GM13976 (cell line): ENCODE measurements around the gene SDC1.
"Not testable (repeated sequence)": the region's sequence is repeated elsewhere in the genome, so short reads cannot be mapped to it uniquely, and the experiment has no call there.

ENCODE experiments used
- DNase-seq: peaks from one replicate; pipeline ENCODE4 v3.0.0; 2012; ENCODE audit warnings: low spot score
- in situ Hi-C: fragments of 300-500 bp; cut with MboI; formaldehyde crosslinking; loops from one replicate; pipeline ENCODE4 v1.12.0; 2022; ENCODE audit warnings: low sequenced_read_pairs, mixed read lengths, inconsistent platforms; ENCODE audit not compliant: unreplicated experiment
- TF ChIP-seq, protein P1 (sequence below): IDR thresholded peaks from 2 replicates; pipeline ENCODE4 v1.5.1; 2012; ENCODE audit warnings: borderline replicate concordance, mild to moderate bottlenecking; ENCODE audit not compliant: insufficient read depth; ENCODE audit errors: extremely low read depth, missing control alignments, control extremely low read depth

Gene SDC1

DNA sequence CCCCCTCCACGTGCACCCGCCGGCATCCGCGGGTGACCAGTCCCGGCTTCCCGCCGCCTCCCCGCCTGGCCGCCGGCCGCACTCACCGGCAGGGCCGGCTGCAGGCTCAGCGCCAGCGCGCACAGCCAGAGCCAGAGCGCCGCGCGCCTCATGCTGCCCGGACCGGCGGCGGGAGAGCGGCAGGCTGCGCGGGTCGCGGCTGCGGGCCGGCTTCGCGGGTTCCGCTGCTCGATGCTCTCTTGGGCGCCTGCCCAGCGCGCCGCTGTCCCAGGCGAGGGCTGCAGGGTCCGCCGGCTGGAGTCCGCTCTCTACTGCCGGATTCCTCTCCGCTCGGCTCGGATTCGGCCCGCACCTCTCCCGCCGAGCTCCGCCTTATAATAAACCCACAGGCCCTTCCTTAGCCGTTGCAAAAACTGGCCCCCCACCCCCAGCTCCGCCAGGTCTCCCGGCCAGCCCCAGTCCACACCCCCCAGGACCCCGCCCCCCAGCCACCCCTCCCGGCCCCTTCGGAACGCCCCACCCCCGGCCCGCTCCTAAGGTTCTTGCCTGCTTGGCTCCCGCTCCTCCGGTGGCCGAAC, at the start of gene SDC1:
TSS of gene SDC1 (minus strand) at position 415 of the 578 bp plus-strand sequence. CDS start at position 152, 263 bp downstream.
- in situ Hi-C loops = loop anchor here (10.0 to 25.0 kb wide), 2 partner anchors 90 to 412 kb away; no protein-coding TSS in a partner anchor
- DNase-seq = peak; percentile 58
- TF ChIP-seq, protein P1, sequence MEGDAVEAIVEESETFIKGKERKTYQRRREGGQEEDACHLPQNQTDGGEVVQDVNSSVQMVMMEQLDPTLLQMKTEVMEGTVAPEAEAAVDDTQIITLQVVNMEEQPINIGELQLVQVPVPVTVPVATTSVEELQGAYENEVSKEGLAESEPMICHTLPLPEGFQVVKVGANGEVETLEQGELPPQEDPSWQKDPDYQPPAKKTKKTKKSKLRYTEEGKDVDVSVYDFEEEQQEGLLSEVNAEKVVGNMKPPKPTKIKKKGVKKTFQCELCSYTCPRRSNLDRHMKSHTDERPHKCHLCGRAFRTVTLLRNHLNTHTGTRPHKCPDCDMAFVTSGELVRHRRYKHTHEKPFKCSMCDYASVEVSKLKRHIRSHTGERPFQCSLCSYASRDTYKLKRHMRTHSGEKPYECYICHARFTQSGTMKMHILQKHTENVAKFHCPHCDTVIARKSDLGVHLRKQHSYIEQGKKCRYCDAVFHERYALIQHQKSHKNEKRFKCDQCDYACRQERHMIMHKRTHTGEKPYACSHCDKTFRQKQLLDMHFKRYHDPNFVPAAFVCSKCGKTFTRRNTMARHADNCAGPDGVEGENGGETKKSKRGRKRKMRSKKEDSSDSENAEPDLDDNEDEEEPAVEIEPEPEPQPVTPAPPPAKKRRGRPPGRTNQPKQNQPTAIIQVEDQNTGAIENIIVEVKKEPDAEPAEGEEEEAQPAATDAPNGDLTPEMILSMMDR = no peak

DNA sequence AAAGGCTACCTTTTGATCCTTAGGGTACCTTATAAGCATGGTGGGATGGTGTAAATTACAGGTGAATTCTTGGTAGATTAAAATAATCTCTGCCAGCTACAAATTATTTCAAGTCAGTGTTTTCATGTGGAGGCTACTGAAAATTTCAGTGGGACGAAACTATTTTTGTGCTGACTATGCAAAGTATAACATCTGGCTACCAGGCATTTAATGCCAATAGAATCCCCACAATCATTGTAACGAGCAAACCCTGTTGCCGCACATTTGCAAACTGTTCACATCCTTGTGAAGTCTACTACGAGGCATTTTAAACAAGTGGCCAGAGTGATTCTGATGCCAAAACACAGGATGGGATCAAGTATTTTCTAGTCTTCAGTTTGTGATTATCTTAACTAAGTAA, 48.1 kb upstream of the SDC1 start:
- TF ChIP-seq, protein P1 = no peak
- DNase-seq = no peak
- in situ Hi-C loops = no loop called here

DNA sequence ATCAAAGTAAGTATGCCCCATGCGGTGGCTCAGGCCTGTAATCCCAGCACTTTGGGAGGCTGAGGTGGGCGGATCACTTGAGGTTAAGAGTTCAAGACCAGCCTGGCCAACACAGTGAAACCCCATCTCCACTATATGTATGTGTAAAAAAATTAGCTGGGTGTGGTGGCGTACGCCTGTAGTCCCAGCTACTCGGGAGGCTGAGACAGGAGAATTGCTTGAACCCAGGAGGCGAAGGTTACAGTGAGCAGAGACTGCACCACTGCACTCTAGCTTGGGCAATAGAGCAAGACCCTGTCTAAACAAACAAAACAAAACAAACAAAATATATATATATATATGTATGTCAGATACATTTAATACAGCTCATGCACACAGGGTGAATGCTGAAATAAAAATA, 43.4 kb upstream of the SDC1 start:
- in situ Hi-C loops = not testable (repeated sequence)

DNA sequence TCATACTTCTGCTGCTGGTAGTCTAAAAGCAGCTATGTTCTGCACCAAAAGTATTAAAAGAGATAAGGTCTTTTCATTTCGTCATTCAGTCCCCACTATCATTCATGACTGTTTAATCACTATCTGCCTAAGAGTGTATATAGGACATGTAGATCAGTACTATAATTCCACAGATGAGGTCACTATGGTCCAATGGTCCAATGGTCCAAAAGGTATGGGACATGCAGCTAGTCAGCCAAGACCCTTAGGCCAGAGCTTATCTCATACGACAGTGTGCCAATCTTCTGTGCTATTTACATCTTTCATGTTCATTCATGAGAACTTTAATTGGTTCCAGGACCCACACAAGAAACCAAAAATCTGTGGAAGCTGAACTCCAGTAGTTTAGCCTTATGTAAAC, 42.6 kb upstream of the SDC1 start:
- DNase-seq = no peak
- in situ Hi-C loops = no loop called here
- TF ChIP-seq, protein P1 = no peak

More for the DNA sequence above, 43.4 kb upstream of the SDC1 start:
- DNase-seq = not testable (repeated sequence)

DNA sequence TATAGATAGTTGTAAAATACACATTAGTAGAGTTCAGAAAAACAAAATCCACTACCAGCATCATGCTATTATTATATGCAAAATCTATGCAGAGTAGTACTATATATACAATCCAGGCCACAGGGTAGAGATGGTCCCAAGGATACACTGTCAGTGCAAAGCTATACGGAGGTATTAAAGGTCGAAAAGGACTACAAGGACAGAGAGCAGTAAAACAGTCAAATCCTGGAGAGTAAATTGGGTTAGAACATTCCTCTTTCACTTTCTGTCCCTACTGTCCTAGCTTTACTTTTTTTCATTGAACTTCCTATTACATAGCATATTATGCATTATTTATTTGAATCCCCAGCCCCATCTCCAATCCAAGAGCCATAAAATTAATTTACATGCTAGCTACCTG, 39.7 kb upstream of the SDC1 start:
- in situ Hi-C loops = no loop called here
- TF ChIP-seq, protein P1 = no peak
- DNase-seq = no peak

- in situ Hi-C loops = no loop called here
- TF ChIP-seq, protein P1 = no peak
- no peak for DNase-seq
These were observed 32.5 kb upstream of the SDC1 start for GRCh38 chr2:20257411-20257810.

GRCh38 chr2:20254731-20255130, 29.8 kb upstream of the SDC1 start:
- TF ChIP-seq, protein P1 = no peak
- in situ Hi-C loops = no loop called here
- DNase-seq = no peak
